GM12872 (cell line): Measurements from ENCODE around the gene NOP53.
"Not testable (repeated sequence)": the region's sequence is repeated elsewhere in the genome, so short reads cannot be mapped to it uniquely, and the experiment has no call there.

Source experiments
- TF ChIP-seq, protein P1 (sequence below): IDR thresholded peaks from 3 replicates; pipeline ENCODE4 v1.5.1; 2011; ENCODE audit warnings: low read depth, mild to moderate bottlenecking, low read length, moderate library complexity; ENCODE audit not compliant: insufficient read depth

NOP53 gene

GRCh38 chr19:47798904-47799266, 53.5 kb downstream of the NOP53 start:
- TF ChIP-seq, protein P1, sequence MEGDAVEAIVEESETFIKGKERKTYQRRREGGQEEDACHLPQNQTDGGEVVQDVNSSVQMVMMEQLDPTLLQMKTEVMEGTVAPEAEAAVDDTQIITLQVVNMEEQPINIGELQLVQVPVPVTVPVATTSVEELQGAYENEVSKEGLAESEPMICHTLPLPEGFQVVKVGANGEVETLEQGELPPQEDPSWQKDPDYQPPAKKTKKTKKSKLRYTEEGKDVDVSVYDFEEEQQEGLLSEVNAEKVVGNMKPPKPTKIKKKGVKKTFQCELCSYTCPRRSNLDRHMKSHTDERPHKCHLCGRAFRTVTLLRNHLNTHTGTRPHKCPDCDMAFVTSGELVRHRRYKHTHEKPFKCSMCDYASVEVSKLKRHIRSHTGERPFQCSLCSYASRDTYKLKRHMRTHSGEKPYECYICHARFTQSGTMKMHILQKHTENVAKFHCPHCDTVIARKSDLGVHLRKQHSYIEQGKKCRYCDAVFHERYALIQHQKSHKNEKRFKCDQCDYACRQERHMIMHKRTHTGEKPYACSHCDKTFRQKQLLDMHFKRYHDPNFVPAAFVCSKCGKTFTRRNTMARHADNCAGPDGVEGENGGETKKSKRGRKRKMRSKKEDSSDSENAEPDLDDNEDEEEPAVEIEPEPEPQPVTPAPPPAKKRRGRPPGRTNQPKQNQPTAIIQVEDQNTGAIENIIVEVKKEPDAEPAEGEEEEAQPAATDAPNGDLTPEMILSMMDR, result no peak

- TF ChIP-seq, protein P1, result no peak
Observed at GRCh38 chr19:47801270-47801669, 55.9 kb downstream of the NOP53 start.

GRCh38 chr19:47802521-47803043, 57.2 kb downstream of the NOP53 start:
- TF ChIP-seq, protein P1, result no peak

GRCh38 chr19:47804451-47804850, 59.1 kb downstream of the NOP53 start, which contains the start of gene TPRX1:
Gene TPRX1 (minus strand): TSS chr19:47804551. CDS start chr19:47804539, 12 bp downstream.
- TF ChIP-seq, protein P1, result not testable (repeated sequence)

DNA sequence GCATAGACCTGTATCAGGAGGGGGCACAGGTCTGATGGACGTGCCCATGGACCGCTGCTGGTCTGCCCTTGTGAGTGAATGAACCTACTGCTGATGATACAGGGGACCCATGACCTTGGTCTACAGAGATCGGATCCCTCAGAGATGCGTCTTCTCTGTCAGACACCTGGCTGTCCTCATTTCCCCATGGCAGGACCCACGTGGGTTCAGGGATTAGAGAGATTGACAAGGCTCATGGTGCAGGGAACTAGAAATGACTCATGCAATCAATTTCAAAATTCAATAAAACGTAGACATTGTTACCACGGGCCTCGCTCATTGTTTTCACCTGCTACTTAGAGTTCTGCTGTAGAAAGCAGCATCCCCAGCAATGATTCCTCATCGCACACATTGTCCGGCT, 60.0 kb downstream of the NOP53 start:
- TF ChIP-seq, protein P1, result no peak

- TF ChIP-seq, protein P1, result no peak
Observed at GRCh38 chr19:47806435-47806834, 61.1 kb downstream of the NOP53 start.
